T47D (cell line): Measurements from ENCODE around the gene SLC22A7.

Experiments used
- DNase-seq, 2 experiments: peaks; one replicate each; pipeline versions ENCODE4 v3.0.0 to v3.0.0-alpha.2; 2011 to 2012; ENCODE audit warnings: low read depth in 1 of 2, low spot score in 1 of 2
- JUND ChIP-seq: IDR thresholded peaks from 2 replicates; pipeline ENCODE4 v1.6.1; 2012; ENCODE audit warnings: low read depth
- in situ Hi-C: cut with HindIII; loops from 2 replicates; pipeline ENCODE4 v1.10.0; 2016; ENCODE audit warnings: low sequenced_read_pairs, low pct_unique_long_range_greater_than_20kb

The SLC22A7 gene

DNA sequence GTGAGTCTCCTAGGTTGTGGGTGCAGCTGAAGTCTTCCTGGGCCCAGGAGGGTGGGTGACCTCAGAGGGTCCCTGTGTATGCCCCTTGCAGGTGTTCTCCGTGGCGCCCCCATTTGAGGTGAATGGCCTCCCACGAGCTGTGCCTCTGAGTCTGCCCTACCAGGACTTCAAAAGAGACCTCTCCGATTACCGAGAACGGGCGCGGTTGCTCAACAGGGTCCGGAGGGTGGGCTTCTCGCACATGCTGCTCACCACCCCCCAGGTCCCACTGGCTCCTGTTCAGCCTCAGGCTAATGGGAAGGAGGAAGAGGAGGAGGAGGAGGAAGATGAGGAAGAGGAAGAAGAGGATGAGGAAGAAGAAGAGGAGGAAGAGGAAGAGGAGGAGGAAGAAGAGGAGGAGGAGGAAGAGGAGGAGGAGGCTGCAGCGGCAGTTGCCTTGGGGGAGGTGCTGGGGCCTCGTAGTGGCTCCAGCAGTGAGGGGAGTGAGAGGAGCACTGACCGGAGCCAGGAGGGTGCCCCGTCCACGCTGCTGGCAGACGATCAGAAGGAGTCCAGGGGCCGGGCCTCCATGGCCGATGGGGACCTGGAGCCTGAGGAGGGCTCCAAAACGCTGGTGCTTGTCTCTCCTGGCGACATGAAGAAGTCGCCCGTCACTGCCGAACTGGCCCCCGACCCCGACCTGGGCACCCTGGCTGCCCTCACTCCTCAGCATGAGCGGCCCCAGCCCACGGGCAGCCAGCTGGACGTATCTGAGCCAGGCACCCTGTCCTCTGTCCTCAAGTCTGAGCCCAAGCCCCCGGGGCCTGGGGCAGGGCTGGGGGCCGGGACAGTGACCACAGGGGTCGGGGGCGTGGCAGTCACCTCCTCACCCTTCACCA, 15.2 kb upstream of the SLC22A7 start:
- in situ Hi-C loops = no loop called here
- no peak for TF ChIP-seq JUND
- no peak for DNase-seq

GRCh38 chr6:43283514-43283901, 14.6 kb upstream of the SLC22A7 start:
- no peak for DNase-seq
- in situ Hi-C loops = no loop called here
- TF ChIP-seq JUND = no peak

GRCh38 chr6:43283905-43284304, 14.2 kb upstream of the SLC22A7 start:
- no peak for DNase-seq
- no peak for TF ChIP-seq JUND
- in situ Hi-C loops = no loop called here

- no peak for DNase-seq
- no peak for TF ChIP-seq JUND
- in situ Hi-C loops = no loop called here
Observed at GRCh38 chr6:43284991-43285781, 12.9 kb upstream of the SLC22A7 start.

DNA sequence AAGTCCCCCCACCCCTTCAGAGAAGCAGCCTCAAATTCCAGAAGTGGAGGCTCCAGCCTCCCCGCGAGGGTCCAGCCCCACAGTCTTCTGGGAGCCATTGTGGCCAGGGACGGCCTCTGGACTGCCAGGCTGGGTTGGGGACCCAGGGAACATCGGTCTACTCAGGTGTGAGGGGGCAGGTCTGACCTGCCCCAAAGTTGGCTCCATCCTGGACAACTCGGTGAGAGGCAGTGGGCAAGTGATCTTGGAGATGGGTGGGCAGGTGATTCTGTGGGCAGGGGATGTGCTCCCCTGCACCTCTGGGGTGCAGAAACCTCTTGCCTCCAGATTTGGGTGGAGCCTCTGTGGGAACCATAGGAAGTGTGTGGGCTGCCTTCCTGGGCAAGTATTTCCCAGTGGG, 12.2 kb upstream of the SLC22A7 start:
- no peak for DNase-seq
- TF ChIP-seq JUND = no peak
- in situ Hi-C loops = no loop called here

DNA sequence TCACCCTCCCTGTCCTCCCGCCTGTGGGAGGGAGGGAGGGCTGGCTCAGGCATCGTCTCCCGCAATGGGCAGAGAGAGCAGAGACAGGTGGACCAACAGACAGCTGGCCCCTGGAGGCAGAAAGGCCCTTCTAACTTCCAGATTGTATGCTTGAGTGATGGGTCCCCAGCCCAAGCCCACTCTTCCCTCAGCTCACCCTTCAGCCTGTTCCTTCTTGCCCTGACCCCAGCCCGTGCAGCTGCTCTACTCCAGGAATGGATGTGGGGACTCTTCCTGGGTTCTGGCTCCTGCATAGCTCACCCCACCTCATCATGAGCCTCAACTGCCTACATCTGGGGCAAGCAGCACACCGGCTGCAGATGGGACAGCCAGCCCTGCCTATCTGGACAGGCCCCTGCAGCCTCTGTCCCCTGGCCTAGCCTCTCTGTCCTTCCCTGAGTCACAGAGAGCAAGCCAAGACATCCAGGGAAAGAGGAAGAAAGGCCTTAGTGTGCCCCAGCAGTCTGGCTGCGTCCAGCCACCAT, 11.5 kb upstream of the SLC22A7 start:
- no peak for DNase-seq
- in situ Hi-C loops = no loop called here
- TF ChIP-seq JUND = no peak

GRCh38 chr6:43286980-43287716, 10.9 kb upstream of the SLC22A7 start:
- TF ChIP-seq JUND = no peak
- in situ Hi-C loops = no loop called here

DNA sequence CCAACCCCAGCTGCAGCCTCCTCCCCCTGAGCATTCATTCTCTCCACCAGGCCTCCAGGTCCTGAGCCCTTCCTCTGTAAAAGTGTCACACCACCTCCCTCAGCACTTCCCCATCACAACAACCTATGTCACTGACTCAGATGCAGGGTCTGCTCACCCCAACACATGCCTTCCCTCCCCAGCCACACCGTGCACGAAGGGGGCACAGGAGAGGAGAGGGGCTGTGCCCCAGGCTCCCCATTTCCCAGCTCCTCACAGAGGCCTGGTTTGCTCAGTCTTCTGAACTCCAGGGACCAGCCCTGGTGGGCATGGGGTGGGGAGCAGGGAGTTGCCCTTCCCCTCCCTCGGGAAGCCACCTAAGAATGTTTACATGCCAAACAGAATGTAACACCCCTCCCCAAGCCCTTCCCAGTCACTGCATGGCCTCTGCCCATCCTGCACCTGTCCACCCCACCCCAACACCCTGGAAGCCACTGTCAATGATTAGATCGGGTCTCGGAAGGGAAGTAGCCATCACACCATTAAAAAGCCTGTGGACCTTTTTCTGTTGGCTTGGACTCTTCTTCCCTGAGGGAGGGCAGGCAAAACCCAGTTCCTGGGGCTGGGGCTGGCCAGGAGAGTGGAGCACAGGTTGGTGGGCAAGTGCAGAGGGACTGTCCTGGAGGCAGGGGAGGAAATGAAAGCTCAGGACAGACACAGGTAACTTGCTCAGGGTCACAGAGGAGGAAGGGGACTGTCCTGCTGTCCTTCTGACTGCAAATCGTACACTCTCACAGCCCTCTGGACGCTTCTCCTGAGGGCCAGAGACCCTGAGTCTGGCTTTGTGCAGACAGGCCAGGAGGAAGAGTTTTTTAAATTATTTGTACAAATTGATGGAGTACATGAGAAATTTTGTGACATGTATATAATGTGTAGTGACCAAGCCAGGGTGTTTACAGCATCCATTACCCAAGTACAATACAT, 10.1 kb upstream of the SLC22A7 start:
- no peak for TF ChIP-seq JUND
- no peak for DNase-seq
- in situ Hi-C loops = no loop called here

More at GRCh38 chr6:43286980-43287716, 10.9 kb upstream of the SLC22A7 start:
- no peak for DNase-seq

DNA sequence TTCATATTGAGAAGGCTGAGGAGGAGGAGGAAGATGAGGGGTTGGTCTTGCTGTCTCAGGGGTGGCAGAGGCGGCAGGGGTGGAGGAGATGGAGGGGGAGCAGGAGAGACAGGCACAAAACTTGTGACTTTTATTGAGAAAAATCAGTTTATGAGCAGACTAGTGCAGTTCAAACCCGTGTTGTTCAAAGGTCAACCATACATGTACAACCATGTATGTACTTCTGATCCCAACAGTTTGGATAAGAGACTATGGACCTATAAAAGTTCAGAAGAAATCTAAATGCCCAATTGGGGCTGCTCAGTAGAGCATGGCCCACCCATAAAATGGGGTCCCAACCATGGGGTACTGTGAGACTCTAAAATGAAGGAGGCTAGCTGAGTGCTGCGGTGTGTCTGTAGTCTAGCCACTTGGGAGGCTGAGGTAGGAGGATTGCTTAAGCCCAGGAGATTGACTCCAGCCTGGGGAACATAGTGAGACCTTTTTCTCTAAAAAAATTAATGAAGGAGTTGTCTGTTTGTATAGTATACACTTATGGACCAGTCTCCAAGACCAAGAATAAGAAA, 7.6 kb upstream of the SLC22A7 start:
- TF ChIP-seq JUND = no peak
- DNase-seq = no peak
- in situ Hi-C loops = no loop called here

DNA sequence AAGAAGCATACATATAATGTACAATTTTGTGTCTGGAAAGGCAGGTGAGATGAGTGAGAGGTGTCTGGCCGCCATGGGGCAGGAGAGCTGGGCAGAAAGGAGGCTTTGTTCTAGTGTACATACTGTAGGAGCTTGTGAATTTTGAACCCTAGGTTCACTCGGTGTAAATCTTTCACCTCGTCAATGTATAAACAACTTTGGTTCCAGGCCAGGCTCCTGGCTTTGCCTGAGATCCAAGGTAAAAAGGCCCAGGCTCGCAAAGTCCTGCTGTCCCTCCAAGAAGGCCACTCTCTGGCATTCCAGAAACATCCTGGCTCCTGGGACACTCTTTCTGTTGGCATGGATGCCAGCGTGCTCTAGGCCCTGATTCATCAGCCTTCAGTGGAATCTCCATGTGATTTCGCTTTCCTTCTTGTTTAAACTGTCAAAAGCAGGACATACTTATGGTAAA, 7.1 kb upstream of the SLC22A7 start:
- no peak for DNase-seq
- no peak for TF ChIP-seq JUND
- in situ Hi-C loops = no loop called here

DNA sequence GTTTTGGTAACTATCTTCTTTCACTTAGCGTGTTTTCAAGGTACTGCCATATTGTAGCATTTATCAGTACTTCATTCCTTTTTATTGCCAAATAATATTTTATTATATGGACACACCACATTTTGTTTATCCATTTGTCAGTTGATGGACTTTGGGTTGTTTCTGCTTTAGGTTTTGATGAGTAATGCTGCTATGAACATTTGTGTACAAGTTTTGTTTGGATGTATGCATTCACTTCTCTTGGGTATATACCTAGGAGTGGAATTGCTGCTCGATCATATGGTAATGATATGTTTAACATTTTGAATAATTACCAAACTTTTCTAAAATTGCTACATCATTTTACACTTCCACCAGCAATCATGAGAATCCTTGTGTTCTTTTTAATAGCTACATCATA, 6.4 kb upstream of the SLC22A7 start:
- no peak for TF ChIP-seq JUND
- in situ Hi-C loops = no loop called here
- DNase-seq = no peak
